Activated naive CD8-positive, alpha-beta T cell treated with anti-CD3 and anti-CD28 coated beads, Interleukin-2, amount 50 U/mL, for 24 hours (primary cell): ENCODE measurements around the gene BHLHE40.
A peak's percentile ranks its signal among the peaks of the same experiment; 100 is the strongest.

Experiments used
- ATAC-seq: fragments of 150-1000 bp; cut with Tn5 transposase; one replicate; pipeline ENCODE4 v1.10.0; 2021
- DNase-seq: peaks from one replicate; pipeline ENCODE4 v3.0.0; 2021
- H3K27ac Mint-ChIP-seq: one replicate; pipeline ENCODE4 v1.8.0; 2021; ENCODE audit warnings: mild to moderate bottlenecking, mixed read lengths
- H3K27me3 Mint-ChIP-seq: one replicate; pipeline ENCODE4 v1.8.0; 2021; ENCODE audit warnings: mixed read lengths
- H3K36me3 Mint-ChIP-seq: one replicate; pipeline ENCODE4 v1.8.0; 2021; ENCODE audit warnings: low read depth, mixed read lengths
- H3K4me1 Mint-ChIP-seq: one replicate; pipeline ENCODE4 v1.8.0; 2021; ENCODE audit warnings: mixed read lengths
- H3K4me3 Mint-ChIP-seq: one replicate; pipeline ENCODE4 v1.8.0; 2021; ENCODE audit warnings: mild to moderate bottlenecking, moderate library complexity, mixed read lengths
- H3K9me3 Mint-ChIP-seq: one replicate; pipeline ENCODE4 v1.8.0; 2021; ENCODE audit warnings: mixed read lengths

BHLHE40 gene

GRCh38 chr3:4979428-4980228 lies at the start of gene BHLHE40:
Gene BHLHE40, plus strand, starts transcription at chr3:4979437. Its CDS starts 282 bp downstream, at chr3:4979719.
- peak within 1 kb of the TSS; percentile 95 for H3K4me3 Mint-ChIP-seq
- H3K27ac Mint-ChIP-seq: peak within 1 kb of the TSS; percentile 97
- peaks cover 60% of the 10 kb centered on the region for H3K4me1 Mint-ChIP-seq
- ATAC-seq: peak; percentile 16
- no peaks in the 10 kb centered on the region for H3K27me3 Mint-ChIP-seq
- no peak for DNase-seq
- no peaks in the 10 kb centered on the region for H3K9me3 Mint-ChIP-seq
- H3K36me3 Mint-ChIP-seq: peaks cover 54% of the 10 kb centered on the region

GRCh38 chr3:4930501-4930900 lies 48.7 kb upstream of the BHLHE40 start:
- Mint-ChIP-seq H3K27ac (no peak overlapping the region), H3K4me1 (peaks cover 41% of the 10 kb centered on the region), H3K4me3 (no peak overlapping the region), H3K9me3 (peaks cover 9% of the 10 kb centered on the region), H3K27me3 (no peaks in the 10 kb centered on the region), H3K36me3 (peaks cover 1% of the 10 kb centered on the region)
- ATAC-seq: no peak
- DNase-seq: no peak

GRCh38 chr3:4934050-4934449 lies 45.2 kb upstream of the BHLHE40 start:
- Mint-ChIP-seq H3K9me3 (peaks cover 5% of the 10 kb centered on the region), H3K27ac (no peak overlapping the region), H3K27me3 (no peaks in the 10 kb centered on the region), H3K4me3 (no peak overlapping the region), H3K36me3 (no peaks in the 10 kb centered on the region), H3K4me1 (peaks cover 24% of the 10 kb centered on the region)
- no peak for DNase-seq
- ATAC-seq: no peak

GRCh38 chr3:4935347-4935746 lies 43.9 kb upstream of the BHLHE40 start:
- Mint-ChIP-seq H3K4me3 (no peak overlapping the region), H3K9me3 (peaks cover 5% of the 10 kb centered on the region), H3K4me1 (peaks cover 23% of the 10 kb centered on the region), H3K36me3 (no peaks in the 10 kb centered on the region), H3K27ac (no peak overlapping the region), H3K27me3 (no peaks in the 10 kb centered on the region)
- DNase-seq: no peak
- ATAC-seq: peak; percentile 65

GRCh38 chr3:4936982-4937614 lies 42.1 kb upstream of the BHLHE40 start:
- Mint-ChIP-seq H3K27me3 (no peaks in the 10 kb centered on the region), H3K4me1 (peaks cover 21% of the 10 kb centered on the region), H3K4me3 (no peak overlapping the region), H3K27ac (no peak overlapping the region), H3K9me3 (peaks cover 5% of the 10 kb centered on the region), H3K36me3 (no peaks in the 10 kb centered on the region)
- no peak for DNase-seq
- ATAC-seq: no peak

- Mint-ChIP-seq H3K9me3 (peaks cover 5% of the 10 kb centered on the region), H3K27ac (no peak overlapping the region), H3K27me3 (no peaks in the 10 kb centered on the region), H3K4me3 (no peak overlapping the region), H3K36me3 (no peaks in the 10 kb centered on the region), H3K4me1 (peaks cover 21% of the 10 kb centered on the region)
- DNase-seq: no peak
- no peak for ATAC-seq
Measured at GRCh38 chr3:4938281-4938982, 40.8 kb upstream of the BHLHE40 start.

- H3K4me3 Mint-ChIP-seq: no peak overlapping the region
- no peaks in the 10 kb centered on the region for H3K36me3 Mint-ChIP-seq
- peaks cover 21% of the 10 kb centered on the region for H3K4me1 Mint-ChIP-seq
- peaks cover 5% of the 10 kb centered on the region for H3K9me3 Mint-ChIP-seq
- H3K27me3 Mint-ChIP-seq: no peaks in the 10 kb centered on the region
- ATAC-seq (no peak), DNase-seq (no peak)
- no peak overlapping the region for H3K27ac Mint-ChIP-seq
Measured at GRCh38 chr3:4939276-4939675, 40.0 kb upstream of the BHLHE40 start.

GRCh38 chr3:4940985-4941384 lies 38.3 kb upstream of the BHLHE40 start:
- DNase-seq (no peak), ATAC-seq (no peak)
- H3K4me1 Mint-ChIP-seq: peaks cover 11% of the 10 kb centered on the region
- no peaks in the 10 kb centered on the region for H3K27me3 Mint-ChIP-seq
- H3K27ac Mint-ChIP-seq: no peak overlapping the region
- peaks cover 5% of the 10 kb centered on the region for H3K9me3 Mint-ChIP-seq
- H3K4me3 Mint-ChIP-seq: no peak overlapping the region
- no peaks in the 10 kb centered on the region for H3K36me3 Mint-ChIP-seq

GRCh38 chr3:4943549-4943948 lies 35.7 kb upstream of the BHLHE40 start:
- no peak overlapping the region for H3K4me3 Mint-ChIP-seq
- H3K27me3 Mint-ChIP-seq: no peaks in the 10 kb centered on the region

GRCh38 chr3:4945324-4945723 lies 33.9 kb upstream of the BHLHE40 start:
- DNase-seq (no peak), ATAC-seq (no peak)
- H3K27ac Mint-ChIP-seq: no peak overlapping the region
- peaks cover 10% of the 10 kb centered on the region for H3K4me1 Mint-ChIP-seq
- H3K36me3 Mint-ChIP-seq: no peaks in the 10 kb centered on the region
- no peaks in the 10 kb centered on the region for H3K27me3 Mint-ChIP-seq
- H3K9me3 Mint-ChIP-seq: no peaks in the 10 kb centered on the region
- H3K4me3 Mint-ChIP-seq: no peak overlapping the region

More at GRCh38 chr3:4943549-4943948, 35.7 kb upstream of the BHLHE40 start:
- DNase-seq (no peak), ATAC-seq (no peak)
- Mint-ChIP-seq H3K36me3 (no peaks in the 10 kb centered on the region), H3K9me3 (peaks cover under 1% of the 10 kb centered on the region), H3K27ac (no peak overlapping the region), H3K4me1 (peaks cover 12% of the 10 kb centered on the region)

- no peaks in the 10 kb centered on the region for H3K27me3 Mint-ChIP-seq
- peaks cover 10% of the 10 kb centered on the region for H3K4me1 Mint-ChIP-seq
- H3K4me3 Mint-ChIP-seq: no peak overlapping the region
- no peaks in the 10 kb centered on the region for H3K36me3 Mint-ChIP-seq
- no peak for ATAC-seq
- no peak overlapping the region for H3K27ac Mint-ChIP-seq
- no peaks in the 10 kb centered on the region for H3K9me3 Mint-ChIP-seq
- DNase-seq: no peak
Measured at GRCh38 chr3:4947028-4947427, 32.2 kb upstream of the BHLHE40 start.

- peaks cover 10% of the 10 kb centered on the region for H3K4me1 Mint-ChIP-seq
- no peaks in the 10 kb centered on the region for H3K36me3 Mint-ChIP-seq
- no peak overlapping the region for H3K27ac Mint-ChIP-seq
- ATAC-seq: no peak
- H3K27me3 Mint-ChIP-seq: no peaks in the 10 kb centered on the region
- DNase-seq: no peak
- H3K4me3 Mint-ChIP-seq: no peak overlapping the region
- H3K9me3 Mint-ChIP-seq: no peaks in the 10 kb centered on the region
Measured at GRCh38 chr3:4948395-4948794, 30.8 kb upstream of the BHLHE40 start.

- H3K27ac Mint-ChIP-seq: no peak overlapping the region
- H3K4me1 Mint-ChIP-seq: peaks cover 10% of the 10 kb centered on the region
- H3K27me3 Mint-ChIP-seq: no peaks in the 10 kb centered on the region
- no peaks in the 10 kb centered on the region for H3K9me3 Mint-ChIP-seq
- no peak for ATAC-seq
- DNase-seq: no peak
- no peaks in the 10 kb centered on the region for H3K36me3 Mint-ChIP-seq
- no peak overlapping the region for H3K4me3 Mint-ChIP-seq
Measured at GRCh38 chr3:4949004-4949403, 30.2 kb upstream of the BHLHE40 start.

- no peak for ATAC-seq
Measured at GRCh38 chr3:4949659-4950058, 29.6 kb upstream of the BHLHE40 start.

GRCh38 chr3:4950351-4950784 lies 28.9 kb upstream of the BHLHE40 start:
- Mint-ChIP-seq H3K4me1 (peaks cover 10% of the 10 kb centered on the region), H3K4me3 (no peak overlapping the region), H3K27me3 (no peaks in the 10 kb centered on the region), H3K9me3 (no peaks in the 10 kb centered on the region), H3K27ac (no peak overlapping the region), H3K36me3 (no peaks in the 10 kb centered on the region)
- DNase-seq (no peak), ATAC-seq (no peak)

More at GRCh38 chr3:4949659-4950058, 29.6 kb upstream of the BHLHE40 start:
- DNase-seq: no peak
- Mint-ChIP-seq H3K36me3 (no peaks in the 10 kb centered on the region), H3K27me3 (no peaks in the 10 kb centered on the region), H3K4me3 (no peak overlapping the region), H3K4me1 (peaks cover 10% of the 10 kb centered on the region), H3K27ac (no peak overlapping the region), H3K9me3 (no peaks in the 10 kb centered on the region)
